ENCODE data around the gene TMOD1.

Gene TMOD1

DNA sequence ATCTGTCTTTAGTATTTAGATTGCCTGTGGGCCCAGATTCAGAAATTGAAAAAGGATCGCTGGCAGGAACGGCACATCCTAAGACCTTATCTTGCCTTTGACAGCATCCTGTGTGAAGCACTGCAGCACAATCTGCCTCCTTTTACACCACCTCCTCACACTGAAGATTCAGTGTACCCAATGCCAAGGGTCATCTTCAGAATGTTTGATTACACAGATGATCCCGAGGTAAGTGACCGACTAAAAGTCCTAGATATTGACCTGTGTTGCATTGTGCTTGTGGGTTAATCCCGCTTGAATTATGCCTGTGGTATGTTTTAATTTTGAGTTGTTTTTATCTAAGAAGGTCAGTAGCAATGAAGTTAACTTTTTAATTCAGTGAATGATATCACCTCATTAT is 146.5 kb downstream of the TMOD1 start:
- DNase-seq, result no peak
